ENCODE results near the gene CFD.

CFD gene

GRCh38 chr19:887599-887998 lies 28.1 kb downstream of the CFD start:
- H3K9me3 ChIP-seq (ENCODE audit: control insufficient read depth, insufficient read depth, low read depth, low read length), result no peaks in the 10 kb centered on the region
- no peak overlapping the region for H3K4me3 ChIP-seq (ENCODE audit: low read depth, low read length)
- POLR2A ChIA-PET, result no interaction called here
- TF ChIP-seq ZNF664 (tag by site-specific recombination; IDR thresholded peaks at IDR 0.05), result no peak
- TF ChIP-seq ZNF777 (tag by site-specific recombination; IDR thresholded peaks at IDR 0.05; ENCODE audit: borderline replicate concordance), result no peak
- TF ChIP-seq GLIS2 (tag by site-specific recombination; IDR thresholded peaks at IDR 0.05), result no peak
- no peak for TF ChIP-seq ZBTB17 (tag by site-specific recombination; IDR thresholded peaks at IDR 0.05)
- TF ChIP-seq ZIC2 (tag by site-specific recombination; IDR thresholded peaks at IDR 0.05), result no peak
- TF ChIP-seq ZFP69B (tag by site-specific recombination; IDR thresholded peaks at IDR 0.05), result no peak
- no peak for TF ChIP-seq YY1 (tag by site-specific recombination; IDR thresholded peaks at IDR 0.05)
- no peak for TF ChIP-seq ZNF530 (tag by site-specific recombination; IDR thresholded peaks at IDR 0.05; ENCODE audit: low read depth)
- TF ChIP-seq ZNF433 (tag by site-specific recombination; IDR thresholded peaks at IDR 0.05; ENCODE audit: low read depth), result no peak
- no peak for TF ChIP-seq ZNF626 (tag by site-specific recombination; IDR thresholded peaks at IDR 0.05)
- TF ChIP-seq SP7 (tag by site-specific recombination; IDR thresholded peaks at IDR 0.05), result no peak
- no peak for TF ChIP-seq ZNF560 (tag by site-specific recombination; IDR thresholded peaks at IDR 0.05; ENCODE audit: borderline replicate concordance)
- TF ChIP-seq ZNF610 (tag by site-specific recombination; IDR thresholded peaks at IDR 0.05; ENCODE audit: borderline replicate concordance), result no peak
- TF ChIP-seq ZNF138 (tag by site-specific recombination; IDR thresholded peaks at IDR 0.05; ENCODE audit: borderline replicate concordance), result no peak
- TF ChIP-seq ZNF184 (tag by site-specific recombination; IDR thresholded peaks at IDR 0.05), result no peak
- H3K27ac ChIP-seq (ENCODE audit: extremely low read depth, low read depth, low read length), result no peak overlapping the region
- peaks cover 4 to 72% of the 10 kb centered on the region in 2 experiments; a peak in 2 of 3 replicates for H3K36me3 ChIP-seq (ENCODE audit: control insufficient read depth in 2 of 2, insufficient read depth in 1 of 2, low read length in 2 of 2)
- CTCF ChIA-PET, result no interaction called here
- no peaks in the 10 kb centered on the region for H3K4me1 ChIP-seq (ENCODE audit: control insufficient read depth, insufficient read depth, low read length)

- Histone ChIP-seq H3K27ac (ENCODE audit: extremely low read depth, low read depth, low read length) (no peak overlapping the region), H3K9me3 (ENCODE audit: control insufficient read depth, insufficient read depth, low read depth, low read length) (no peaks in the 10 kb centered on the region), H3K4me3 (ENCODE audit: low read depth, low read length) (no peak overlapping the region), H3K4me1 (ENCODE audit: control insufficient read depth, insufficient read depth, low read length) (no peaks in the 10 kb centered on the region), H3K36me3 (ENCODE audit: control insufficient read depth in 2 of 2, insufficient read depth in 1 of 2, low read length in 2 of 2) (peaks cover 4 to 61% of the 10 kb centered on the region in 2 experiments; a peak in 2 of 3 replicates)
- ChIA-PET CTCF (no interaction called here), POLR2A (interaction anchor here (0.6 kb wide), 1 partner anchor 225 kb away, joined by 3 read pairs; no protein-coding TSS in a partner anchor)
- TF ChIP-seq WT1 (tag by site-specific recombination; IDR thresholded peaks at IDR 0.05) (no peak), KLF1 (tag by site-specific recombination; IDR thresholded peaks at IDR 0.05) (peak; percentile 85), KLF8 (tag by site-specific recombination; IDR thresholded peaks at IDR 0.05) (peak; percentile 88), ZNF701 (tag by site-specific recombination; IDR thresholded peaks at IDR 0.05) (no peak), ZNF394 (tag by site-specific recombination; IDR thresholded peaks at IDR 0.05; ENCODE audit: borderline replicate concordance) (no peak), ELK4 (IDR thresholded peaks at IDR 0.05; ENCODE audit: borderline replicate concordance, low read depth, low read length) (no peak), INSM2 (tag by site-specific recombination; IDR thresholded peaks at IDR 0.05) (no peak), BCL11B (tag by site-specific recombination; IDR thresholded peaks at IDR 0.05; ENCODE audit: low read depth) (no peak), ZSCAN18 (tag by site-specific recombination; IDR thresholded peaks at IDR 0.05) (no peak), ZNF121 (tag by site-specific recombination; IDR thresholded peaks at IDR 0.05) (no peak), ZEB2 (tag by site-specific recombination; IDR thresholded peaks at IDR 0.05) (no peak), HOXA7 (CRISPR knock-in tag; IDR thresholded peaks at IDR 0.05; ENCODE audit: borderline replicate concordance) (no peak), BCL6B (tag by site-specific recombination; IDR thresholded peaks at IDR 0.05) (no peak), ZNF324 (tag by site-specific recombination; IDR thresholded peaks at IDR 0.05) (no peak), OSR2 (tag by site-specific recombination; IDR thresholded peaks at IDR 0.05) (0 out of 2 replicates have a peak, but pooled peaks have one; percentile 10), KLF9 (tag by site-specific recombination; IDR thresholded peaks at IDR 0.05; ENCODE audit: low read depth) (peak; percentile 74), ZNF341 (tag by site-specific recombination; IDR thresholded peaks at IDR 0.05; ENCODE audit: low read depth) (no peak), ZNF530 (tag by site-specific recombination; IDR thresholded peaks at IDR 0.05; ENCODE audit: low read depth) (no peak)
Observed at GRCh38 chr19:888581-889385, 29.3 kb downstream of the CFD start.
